GM21515 (cell line): ENCODE results near the gene PRR35.

ENCODE experiments used
- ATAC-seq: cut with Tn5 transposase; IDR thresholded peaks from one replicate; pipeline ENCODE4 v1.9.1; 2021; ENCODE audit not compliant: unreplicated experiment

The PRR35 gene

DNA sequence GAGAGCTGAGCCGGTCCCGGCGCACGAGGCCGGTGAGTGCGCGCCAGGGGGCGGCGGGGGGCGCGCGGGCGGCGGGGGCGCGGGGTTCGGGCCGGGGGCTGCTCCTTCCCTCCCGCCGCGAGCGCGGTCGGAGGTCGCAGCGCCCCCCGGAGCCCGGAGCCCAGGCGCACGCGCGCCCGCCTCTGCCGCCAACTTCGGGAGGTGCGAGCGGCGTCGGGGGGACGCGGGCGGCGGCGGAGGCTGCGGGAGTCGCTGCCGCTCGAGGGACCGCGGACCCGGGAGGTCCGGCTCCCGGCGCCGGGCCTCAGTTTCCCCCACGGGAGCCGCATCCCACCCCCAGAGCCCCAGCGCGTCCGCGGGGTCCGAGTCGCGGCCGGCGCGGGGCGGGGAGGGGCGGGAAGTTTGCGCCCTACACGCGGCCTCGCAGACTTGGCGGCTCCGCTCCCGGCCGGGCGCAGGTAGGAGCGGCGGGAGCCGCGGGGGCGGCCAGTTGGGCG lies at the start of gene PRR35:
Gene PRR35, plus strand, starts transcription at position 191 of the 497 bp plus-strand sequence. CDS start 2,901 bp downstream, outside the sequence.
- ATAC-seq, result no peak

GRCh38 chr16:512802-513201 lies 47.4 kb upstream of the PRR35 start:
- ATAC-seq, result no peak

GRCh38 chr16:513950-514349 lies 46.2 kb upstream of the PRR35 start:
- ATAC-seq, result no peak

GRCh38 chr16:515175-515938 lies 44.8 kb upstream of the PRR35 start:
- ATAC-seq, result no peak

DNA sequence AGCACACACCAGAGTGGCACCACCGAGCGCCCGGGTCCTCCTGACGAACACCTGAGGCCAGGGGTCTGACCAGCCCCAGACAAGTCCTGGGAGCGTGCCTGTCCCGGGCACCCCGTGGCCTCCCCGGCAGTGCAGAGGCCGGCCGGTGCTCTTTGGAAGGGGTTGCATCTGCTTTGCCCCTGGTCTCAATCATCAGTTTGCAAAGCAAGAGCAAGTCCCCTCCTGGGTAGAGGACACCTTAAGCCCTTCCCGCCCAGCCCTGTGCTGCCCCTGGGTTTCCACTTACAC lies 44.3 kb upstream of the PRR35 start:
- ATAC-seq, result no peak

DNA sequence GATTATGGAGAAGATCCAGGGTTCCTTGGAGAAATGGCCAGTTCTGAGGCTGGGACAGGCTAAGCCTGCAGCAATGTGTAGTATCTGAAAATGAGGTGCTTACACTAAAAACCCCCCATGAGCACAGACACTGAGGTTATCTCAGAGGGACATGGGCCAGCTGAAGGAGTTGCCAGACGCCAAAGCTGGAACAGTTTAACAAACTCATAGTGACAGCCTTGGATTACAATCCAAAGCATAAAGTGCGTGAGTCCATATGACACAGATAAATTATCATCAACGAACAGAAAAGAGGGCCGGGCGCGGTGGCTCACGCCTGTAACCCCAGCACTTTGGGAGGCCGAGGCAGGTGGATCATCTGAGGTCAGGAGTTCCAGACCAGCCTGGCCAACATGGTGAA lies 43.9 kb upstream of the PRR35 start:
- ATAC-seq, result no peak

DNA sequence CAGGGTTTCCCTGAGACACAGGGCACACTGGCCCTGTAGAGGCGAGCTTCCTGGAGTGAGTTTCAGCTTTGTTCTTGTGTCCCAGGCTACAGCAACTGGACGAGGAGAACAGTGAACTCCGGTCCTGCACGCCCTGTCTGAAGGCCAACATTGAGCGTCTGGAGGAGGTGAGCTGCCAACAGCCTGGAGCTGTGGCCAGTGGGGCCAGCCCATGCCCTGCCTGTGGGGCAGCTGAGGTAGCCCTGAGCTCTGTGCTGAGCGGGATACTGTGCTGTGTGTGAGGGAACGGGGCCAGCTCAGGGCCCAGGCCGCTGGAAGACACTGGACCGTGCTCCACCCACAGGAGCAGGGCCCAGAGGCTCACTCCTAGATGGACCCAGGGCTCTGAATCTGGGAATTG lies 41.3 kb upstream of the PRR35 start:
- no peak for ATAC-seq

GRCh38 chr16:519425-519824 lies 40.8 kb upstream of the PRR35 start:
- no peak for ATAC-seq

GRCh38 chr16:519841-520687 lies 40.1 kb upstream of the PRR35 start:
- ATAC-seq, result no peak

GRCh38 chr16:520847-521246 lies 39.3 kb upstream of the PRR35 start:
- ATAC-seq, result no peak

- ATAC-seq, result no peak
Observed at GRCh38 chr16:521381-522210, 38.6 kb upstream of the PRR35 start.

GRCh38 chr16:522320-523096 lies 37.7 kb upstream of the PRR35 start:
- no peak for ATAC-seq

DNA sequence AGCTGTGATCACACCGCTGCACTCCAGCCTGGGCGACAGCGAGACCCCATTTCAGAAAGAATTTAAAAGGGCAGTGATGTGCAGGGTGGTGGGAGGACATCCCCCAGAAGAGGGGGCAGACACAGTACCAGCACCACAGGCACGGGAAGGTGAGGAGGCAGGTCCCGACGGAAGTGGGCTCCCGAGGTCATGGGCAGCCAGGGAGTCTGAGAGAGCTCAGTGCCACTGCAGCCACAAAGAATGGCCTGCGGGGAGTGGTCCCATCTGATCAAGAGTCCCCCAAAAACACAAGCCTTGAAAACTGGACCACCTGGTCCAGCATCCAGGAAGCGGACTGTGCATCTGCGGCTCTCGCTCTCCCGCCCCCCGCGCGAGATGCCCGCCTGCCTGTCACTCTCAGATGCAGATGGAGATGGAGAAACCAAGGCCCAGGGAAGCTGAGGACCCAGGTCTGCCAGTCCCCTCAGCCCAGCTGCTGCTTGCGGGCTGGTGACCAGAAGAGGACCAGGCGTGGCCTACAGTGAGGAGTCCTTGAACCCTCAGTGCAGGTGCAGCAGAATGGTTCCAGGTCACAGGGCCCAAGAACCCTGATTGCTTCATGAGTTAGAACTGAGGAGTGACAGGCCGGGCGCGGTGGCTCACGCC lies 37.0 kb upstream of the PRR35 start:
- ATAC-seq, result no peak

- ATAC-seq, result no peak
Observed at GRCh38 chr16:524274-525040, 35.7 kb upstream of the PRR35 start.

DNA sequence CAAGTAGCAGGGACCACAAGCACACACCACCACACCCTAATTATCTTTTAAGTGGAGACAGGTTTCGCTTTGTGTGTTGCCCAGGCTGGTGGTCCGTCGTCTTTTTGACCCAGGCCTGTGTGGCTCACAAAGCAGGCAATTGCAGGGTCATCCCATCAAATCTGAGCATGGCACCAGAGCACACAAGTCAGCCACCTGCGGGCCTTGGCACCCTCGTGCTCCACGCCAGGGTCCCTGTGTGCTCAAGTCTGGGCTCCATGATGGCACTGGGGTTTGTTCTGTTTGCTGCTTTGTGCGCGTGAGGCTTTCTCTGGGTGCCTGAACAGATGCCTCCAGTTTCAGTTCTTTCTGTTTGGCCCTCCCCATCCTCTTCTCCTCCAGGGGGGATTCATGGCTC lies 35.1 kb upstream of the PRR35 start:
- ATAC-seq, result no peak

GRCh38 chr16:525520-526180 lies 34.5 kb upstream of the PRR35 start:
- no peak for ATAC-seq

- no peak for ATAC-seq
Observed at GRCh38 chr16:526181-527014, 33.8 kb upstream of the PRR35 start.
